C4-2B (cell line): ENCODE results near the gene NUBPL.
"Not testable (repeated sequence)": the region's sequence is repeated elsewhere in the genome, so short reads cannot be mapped to it uniquely, and the experiment has no call there.

ENCODE experiments used
- H3K27ac ChIP-seq: fragments of 450-650 bp; 2 replicates; pipeline ENCODE4 v1.5.1; 2017
- ZFX ChIP-seq: fragments of 450-650 bp; IDR thresholded peaks from 2 replicates; pipeline ENCODE4 v1.6.1; 2017
- TF ChIP-seq, protein P1 (sequence below): fragments of 450-650 bp; conservative IDR thresholded peaks from 2 replicates; pipeline ENCODE4 v1.5.1; 2017; ENCODE audit warnings: mild to moderate bottlenecking

Gene NUBPL

DNA sequence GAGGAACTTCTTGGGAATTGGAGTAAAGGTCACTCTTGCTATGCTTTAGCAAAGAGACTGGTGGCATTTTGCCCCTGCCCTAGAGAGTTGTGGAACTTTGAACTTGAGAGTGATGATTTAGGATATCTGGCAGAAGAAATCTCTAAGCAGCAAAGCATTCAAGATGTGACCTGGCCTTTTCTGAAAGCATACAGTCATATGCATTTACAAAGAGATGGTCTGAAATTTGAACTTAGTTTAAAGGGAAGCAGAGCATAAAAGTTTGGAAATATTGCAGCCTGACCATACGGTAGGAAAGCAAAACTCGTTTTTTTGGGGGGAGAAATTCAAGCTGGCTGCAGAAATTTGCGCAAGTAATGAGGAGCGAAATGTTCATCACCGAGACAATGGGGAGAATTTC is 60.9 kb downstream of the NUBPL start:
- no peak overlapping the region for H3K27ac ChIP-seq
- TF ChIP-seq ZFX, result no peak
- TF ChIP-seq, protein P1, sequence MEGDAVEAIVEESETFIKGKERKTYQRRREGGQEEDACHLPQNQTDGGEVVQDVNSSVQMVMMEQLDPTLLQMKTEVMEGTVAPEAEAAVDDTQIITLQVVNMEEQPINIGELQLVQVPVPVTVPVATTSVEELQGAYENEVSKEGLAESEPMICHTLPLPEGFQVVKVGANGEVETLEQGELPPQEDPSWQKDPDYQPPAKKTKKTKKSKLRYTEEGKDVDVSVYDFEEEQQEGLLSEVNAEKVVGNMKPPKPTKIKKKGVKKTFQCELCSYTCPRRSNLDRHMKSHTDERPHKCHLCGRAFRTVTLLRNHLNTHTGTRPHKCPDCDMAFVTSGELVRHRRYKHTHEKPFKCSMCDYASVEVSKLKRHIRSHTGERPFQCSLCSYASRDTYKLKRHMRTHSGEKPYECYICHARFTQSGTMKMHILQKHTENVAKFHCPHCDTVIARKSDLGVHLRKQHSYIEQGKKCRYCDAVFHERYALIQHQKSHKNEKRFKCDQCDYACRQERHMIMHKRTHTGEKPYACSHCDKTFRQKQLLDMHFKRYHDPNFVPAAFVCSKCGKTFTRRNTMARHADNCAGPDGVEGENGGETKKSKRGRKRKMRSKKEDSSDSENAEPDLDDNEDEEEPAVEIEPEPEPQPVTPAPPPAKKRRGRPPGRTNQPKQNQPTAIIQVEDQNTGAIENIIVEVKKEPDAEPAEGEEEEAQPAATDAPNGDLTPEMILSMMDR, result no peak

- not testable (repeated sequence) for H3K27ac ChIP-seq
Observed at GRCh38 chr14:31652900-31653299, 91.7 kb downstream of the NUBPL start.

DNA sequence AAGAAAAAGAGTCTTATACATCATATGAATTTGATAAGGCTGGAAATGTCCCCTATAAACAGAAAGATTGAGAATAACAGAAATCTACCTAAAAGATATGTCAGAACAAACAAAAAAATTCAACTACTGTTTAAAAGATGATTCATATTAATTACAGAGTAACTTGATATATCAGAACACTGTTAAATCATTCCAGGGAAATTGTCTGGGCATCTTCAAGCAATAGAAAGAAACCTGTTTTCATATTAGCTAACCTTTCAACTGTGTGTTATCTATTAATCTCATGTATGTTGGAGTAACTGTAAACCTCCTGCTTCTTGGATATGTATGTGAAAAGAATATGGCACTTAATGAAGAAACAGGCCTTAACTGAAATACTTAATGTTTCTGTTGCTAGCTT is 96.7 kb downstream of the NUBPL start:
- no peak overlapping the region for H3K27ac ChIP-seq
- TF ChIP-seq, protein P1, result no peak
- TF ChIP-seq ZFX, result no peak

DNA sequence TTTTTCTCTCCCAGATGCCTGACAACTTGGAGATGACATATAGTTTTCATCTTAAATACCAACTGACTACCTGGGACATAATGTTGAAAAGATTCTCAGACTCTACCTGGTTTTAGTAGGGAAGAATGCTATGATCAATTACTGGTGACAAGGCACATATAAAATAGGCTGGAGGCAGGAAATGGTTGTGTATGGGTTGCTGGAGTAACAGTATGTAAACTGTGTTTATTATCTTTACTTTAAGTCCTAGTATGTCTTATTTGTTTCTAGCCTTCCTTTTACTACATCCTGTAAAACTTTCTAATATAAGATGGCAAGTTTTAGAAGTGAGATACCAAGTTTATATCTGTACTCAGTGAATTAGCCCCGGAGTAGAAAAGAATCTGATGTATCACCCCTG is 98.1 kb downstream of the NUBPL start:
- TF ChIP-seq, protein P1, result no peak
- no peak for TF ChIP-seq ZFX
- no peak overlapping the region for H3K27ac ChIP-seq

- H3K27ac ChIP-seq, result no peak overlapping the region
- TF ChIP-seq ZFX, result no peak
- TF ChIP-seq, protein P1, result no peak
Observed at GRCh38 chr14:31660191-31660590, 99.0 kb downstream of the NUBPL start.

DNA sequence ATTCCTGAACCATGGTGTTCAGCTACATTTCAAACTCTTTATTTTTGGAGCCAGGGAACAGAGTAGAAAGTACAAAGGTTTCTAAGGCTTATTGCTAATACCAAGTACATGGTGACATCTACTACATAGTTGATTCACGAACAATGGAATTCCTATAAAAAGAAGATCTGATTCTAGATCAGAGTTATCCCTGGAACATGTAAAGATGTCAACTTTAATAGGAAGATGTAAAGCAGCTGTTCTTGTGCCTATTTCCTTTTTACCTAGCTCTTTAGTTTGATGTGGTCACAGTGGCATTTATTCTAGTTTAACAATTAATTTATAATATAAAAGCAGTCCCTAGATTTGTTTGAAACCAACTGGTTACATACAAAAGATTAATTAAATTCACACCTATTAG is 99.5 kb downstream of the NUBPL start:
- no peak overlapping the region for H3K27ac ChIP-seq
- TF ChIP-seq ZFX, result no peak
- TF ChIP-seq, protein P1, result no peak

- TF ChIP-seq, protein P1, result no peak
- TF ChIP-seq ZFX, result no peak
Observed at GRCh38 chr14:31668348-31668747, 107.1 kb downstream of the NUBPL start.

DNA sequence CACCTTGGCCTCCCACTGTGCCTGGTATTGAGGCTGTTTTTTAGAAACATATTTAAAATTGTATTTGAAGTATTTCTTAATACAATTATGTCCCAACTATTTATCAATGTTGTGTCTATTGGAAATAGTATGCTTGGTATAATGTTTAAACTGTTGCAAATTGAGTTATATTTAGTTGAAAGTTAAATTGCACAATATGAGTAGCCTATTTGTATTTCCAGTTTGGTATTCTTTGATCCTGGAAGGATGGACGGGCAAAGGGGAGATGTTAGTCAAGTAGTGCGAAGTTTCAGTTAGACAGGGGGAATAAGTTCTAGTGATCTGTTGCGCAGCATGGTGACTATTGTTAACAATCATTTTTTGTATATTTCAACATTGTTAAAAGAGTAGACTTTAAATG is 111.5 kb downstream of the NUBPL start:
- no peak overlapping the region for H3K27ac ChIP-seq

More at GRCh38 chr14:31668348-31668747, 107.1 kb downstream of the NUBPL start:
- no peak overlapping the region for H3K27ac ChIP-seq

More for the DNA sequence above, 111.5 kb downstream of the NUBPL start:
- no peak for TF ChIP-seq ZFX
- TF ChIP-seq, protein P1, result no peak
